GM13976 (cell line): ENCODE measurements around the gene LCLAT1.

ENCODE experiments used
- DNase-seq: peaks from one replicate; pipeline ENCODE4 v3.0.0; 2012; ENCODE audit warnings: low spot score
- in situ Hi-C: fragments of 300-500 bp; cut with MboI; formaldehyde crosslinking; loops from one replicate; pipeline ENCODE4 v1.12.0; 2022; ENCODE audit warnings: low sequenced_read_pairs, mixed read lengths, inconsistent platforms; ENCODE audit not compliant: unreplicated experiment
- TF ChIP-seq, protein P1 (sequence below): IDR thresholded peaks from 2 replicates; pipeline ENCODE4 v1.5.1; 2012; ENCODE audit warnings: borderline replicate concordance, mild to moderate bottlenecking; ENCODE audit not compliant: insufficient read depth; ENCODE audit errors: extremely low read depth, missing control alignments, control extremely low read depth

LCLAT1 gene

DNA sequence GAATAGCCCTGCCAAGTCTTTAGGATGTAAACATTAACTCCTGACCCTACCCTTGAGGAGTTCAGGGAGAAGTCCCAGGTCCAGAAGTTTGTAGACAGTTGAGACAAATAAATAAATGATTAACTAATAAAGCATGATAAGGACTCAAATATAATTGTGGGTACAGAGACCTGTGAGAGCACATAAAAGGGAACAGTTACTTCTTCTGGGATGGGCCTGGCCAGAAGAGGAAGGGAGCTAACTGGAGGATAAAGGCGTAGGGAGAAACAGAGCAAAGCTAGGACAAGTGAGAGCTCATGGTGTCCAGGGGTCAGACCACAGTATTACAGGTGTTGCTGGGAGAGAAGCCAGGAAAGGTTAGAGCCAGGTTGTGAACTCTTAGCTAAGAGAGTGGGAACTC lies 3.0 kb downstream of the LCLAT1 start:
- TF ChIP-seq, protein P1, sequence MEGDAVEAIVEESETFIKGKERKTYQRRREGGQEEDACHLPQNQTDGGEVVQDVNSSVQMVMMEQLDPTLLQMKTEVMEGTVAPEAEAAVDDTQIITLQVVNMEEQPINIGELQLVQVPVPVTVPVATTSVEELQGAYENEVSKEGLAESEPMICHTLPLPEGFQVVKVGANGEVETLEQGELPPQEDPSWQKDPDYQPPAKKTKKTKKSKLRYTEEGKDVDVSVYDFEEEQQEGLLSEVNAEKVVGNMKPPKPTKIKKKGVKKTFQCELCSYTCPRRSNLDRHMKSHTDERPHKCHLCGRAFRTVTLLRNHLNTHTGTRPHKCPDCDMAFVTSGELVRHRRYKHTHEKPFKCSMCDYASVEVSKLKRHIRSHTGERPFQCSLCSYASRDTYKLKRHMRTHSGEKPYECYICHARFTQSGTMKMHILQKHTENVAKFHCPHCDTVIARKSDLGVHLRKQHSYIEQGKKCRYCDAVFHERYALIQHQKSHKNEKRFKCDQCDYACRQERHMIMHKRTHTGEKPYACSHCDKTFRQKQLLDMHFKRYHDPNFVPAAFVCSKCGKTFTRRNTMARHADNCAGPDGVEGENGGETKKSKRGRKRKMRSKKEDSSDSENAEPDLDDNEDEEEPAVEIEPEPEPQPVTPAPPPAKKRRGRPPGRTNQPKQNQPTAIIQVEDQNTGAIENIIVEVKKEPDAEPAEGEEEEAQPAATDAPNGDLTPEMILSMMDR = no peak
- DNase-seq = no peak
- in situ Hi-C loops = no loop called here

GRCh38 chr2:30453498-30453897 lies 6.5 kb downstream of the LCLAT1 start:
- in situ Hi-C loops = no loop called here
- TF ChIP-seq, protein P1 = no peak
- no peak for DNase-seq

DNA sequence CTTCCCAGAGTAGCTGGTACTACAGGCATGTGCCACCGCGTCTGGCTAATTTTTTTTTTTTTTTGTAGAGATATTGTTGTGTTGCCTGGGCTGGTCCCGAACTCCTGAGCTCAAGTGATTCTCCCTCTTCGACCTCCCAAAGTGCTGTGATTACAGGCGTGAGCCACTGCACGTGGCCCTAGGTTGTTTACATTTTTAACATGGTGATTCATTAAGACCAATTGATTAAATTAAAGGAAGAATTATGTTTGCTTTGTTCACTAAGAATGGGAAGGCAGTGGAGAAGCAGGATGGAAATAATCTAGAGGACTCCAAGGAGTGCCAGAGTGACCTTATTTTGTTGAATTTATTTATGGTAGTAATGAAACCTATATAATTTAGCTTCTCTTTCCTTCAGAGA lies 7.5 kb downstream of the LCLAT1 start:
- no peak for DNase-seq
- TF ChIP-seq, protein P1 = no peak
- in situ Hi-C loops = no loop called here

- in situ Hi-C loops = no loop called here
- no peak for DNase-seq
- TF ChIP-seq, protein P1 = no peak
These were observed 8.2 kb downstream of the LCLAT1 start for GRCh38 chr2:30455114-30455738.

DNA sequence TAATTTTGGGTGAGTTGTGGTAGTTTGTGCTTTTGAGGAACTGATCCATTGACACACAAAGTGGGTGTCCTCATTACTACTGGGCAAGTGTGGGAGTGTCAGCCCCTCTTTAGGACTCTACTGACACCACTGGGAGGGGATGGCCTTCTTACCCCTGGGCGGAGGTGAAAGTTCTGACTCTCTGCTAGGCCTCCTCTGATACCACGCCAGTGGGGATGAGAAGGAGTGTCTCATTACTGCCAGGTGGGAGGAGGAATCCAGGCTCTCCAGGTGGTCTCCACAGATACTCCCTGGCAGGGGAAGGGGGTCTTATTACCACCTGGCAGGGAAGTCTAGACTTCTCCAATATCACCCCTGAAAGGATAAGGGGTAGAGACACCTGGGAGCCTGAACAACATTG lies 9.1 kb downstream of the LCLAT1 start:
- in situ Hi-C loops = no loop called here
- TF ChIP-seq, protein P1 = no peak
- no peak for DNase-seq

DNA sequence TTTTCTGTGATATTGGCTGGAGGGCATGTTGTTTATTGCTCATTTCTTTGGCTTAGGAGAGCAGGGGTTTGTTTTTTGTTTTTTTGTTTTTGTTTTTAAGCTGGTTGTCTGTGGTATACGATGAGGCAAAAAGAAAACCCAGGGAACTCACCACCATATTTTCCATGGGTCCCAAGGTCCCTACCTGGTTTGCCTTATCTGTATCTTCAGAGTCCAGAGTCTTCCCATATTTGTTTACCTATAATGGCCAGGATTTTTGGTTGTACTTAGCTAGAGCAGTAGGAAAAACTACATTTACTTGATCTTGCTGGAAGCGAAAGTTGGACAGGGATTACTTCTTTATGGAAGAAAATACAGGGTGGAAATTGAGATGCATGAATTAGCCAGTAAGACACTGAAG lies 9.5 kb downstream of the LCLAT1 start:
- no peak for DNase-seq
- TF ChIP-seq, protein P1 = no peak
- in situ Hi-C loops = no loop called here
